ENCODE measurements around the gene PRPS1.

GRCh38 chrX:107676559-107677378, 48.5 kb downstream of the PRPS1 start:
- TF ChIP-seq CTCF (conservative IDR thresholded peaks at IDR 0.05; ENCODE audit: low read depth, low read length) (no peak), EZH2 (IDR thresholded peaks at IDR 0.05; ENCODE audit: borderline replicate concordance, low read depth, low read length, poor library complexity, severe bottlenecking) (no peak)

All from A673 (cell line).